HG03045 (cell line): ENCODE results near the gene POMT2.

ENCODE experiments used
- ATAC-seq: cut with Tn5 transposase; IDR thresholded peaks from one replicate; pipeline ENCODE4 v1.9.1; 2021; ENCODE audit warnings: mild to moderate bottlenecking, moderate library complexity; ENCODE audit not compliant: unreplicated experiment

Gene POMT2

DNA sequence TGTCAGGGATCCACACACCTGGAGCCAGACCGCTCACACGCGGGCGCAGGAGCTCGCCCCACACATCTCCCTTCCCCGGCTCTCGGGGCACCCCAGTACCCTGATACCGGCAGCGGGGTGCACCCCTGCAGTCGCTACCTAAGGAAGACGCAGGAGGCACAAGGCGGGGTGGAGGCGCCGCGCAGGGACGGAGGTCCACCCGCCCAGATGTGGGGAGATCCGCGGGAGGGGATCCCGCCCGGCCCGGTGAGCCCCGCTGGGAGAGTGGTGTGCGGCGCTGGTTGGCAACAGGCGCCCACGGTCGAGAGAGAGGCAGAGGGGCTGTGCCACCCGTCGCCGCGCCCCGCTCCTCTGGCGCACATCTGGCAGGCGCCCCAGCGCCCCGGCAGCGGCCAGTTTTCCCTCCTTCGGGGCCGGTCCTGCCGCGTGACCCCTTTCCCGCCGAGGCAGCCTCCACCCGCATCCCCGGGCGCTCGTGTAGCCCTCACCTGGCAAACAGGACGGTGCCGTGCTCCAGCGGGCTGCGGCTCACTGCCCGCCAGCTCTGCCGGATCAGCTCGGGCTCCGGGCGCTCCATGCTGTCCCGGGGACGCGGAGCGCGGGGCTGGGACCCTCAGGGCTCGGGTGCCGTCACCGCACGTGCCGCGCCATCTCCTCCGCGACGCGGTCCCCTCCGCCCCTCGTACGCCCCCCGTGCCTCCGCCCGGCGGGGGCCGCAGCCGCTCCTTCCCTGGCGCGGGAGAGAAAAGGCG, 50.1 kb downstream of the POMT2 start:
- ATAC-seq: no peak

DNA sequence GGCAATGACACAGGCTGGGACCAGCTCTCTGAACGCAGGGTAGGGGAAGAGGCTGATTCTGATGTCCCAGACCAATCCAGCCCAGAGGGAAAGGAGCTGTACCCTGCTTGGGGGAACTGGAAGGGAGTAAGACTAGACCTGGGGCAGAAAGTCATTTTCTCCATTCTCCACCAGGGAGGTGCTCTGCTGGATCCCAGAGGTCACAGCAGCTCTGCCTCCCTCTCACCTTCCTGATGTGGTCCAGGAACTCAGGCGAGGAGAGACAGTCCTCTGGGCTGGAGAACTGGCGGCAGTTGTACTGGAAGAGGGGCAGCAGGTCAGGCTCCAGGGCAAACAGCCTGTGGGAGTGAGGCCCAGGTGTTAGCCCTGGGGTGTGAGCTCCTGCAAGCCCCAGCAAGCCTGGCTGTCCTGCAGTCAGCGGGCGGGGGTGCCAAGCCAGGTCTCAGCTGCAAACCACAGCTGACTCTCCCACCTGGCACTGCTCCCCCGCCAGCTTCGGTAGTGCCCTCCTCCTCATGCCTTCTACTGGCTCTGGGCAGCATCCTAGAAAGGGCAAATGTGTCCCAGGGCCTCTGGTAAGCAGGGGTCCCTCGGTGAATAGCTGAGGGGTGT, 51.6 kb downstream of the POMT2 start:
- no peak for ATAC-seq

- ATAC-seq: no peak
These were observed 52.6 kb downstream of the POMT2 start for GRCh38 chr14:77267937-77268699.

DNA sequence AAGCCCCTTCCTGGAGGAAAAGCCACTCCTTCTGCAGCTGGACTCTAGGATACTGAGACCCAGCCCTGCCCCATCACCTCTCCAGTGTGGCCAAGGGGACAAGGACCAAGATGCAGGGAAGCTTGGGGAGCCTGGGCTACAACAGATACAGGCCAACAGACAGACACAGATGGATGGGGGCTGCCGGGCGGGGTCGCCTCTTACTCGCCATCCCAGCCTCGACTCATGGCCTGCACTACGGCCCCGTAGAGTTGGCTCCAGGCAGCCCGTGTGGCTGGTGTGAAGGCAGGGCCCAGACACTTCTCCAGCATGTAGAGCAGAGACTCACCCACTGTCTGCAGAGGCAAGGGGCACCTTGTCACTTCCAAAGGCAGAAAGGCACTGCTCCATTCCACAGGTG, 54.3 kb downstream of the POMT2 start:
- ATAC-seq: no peak

DNA sequence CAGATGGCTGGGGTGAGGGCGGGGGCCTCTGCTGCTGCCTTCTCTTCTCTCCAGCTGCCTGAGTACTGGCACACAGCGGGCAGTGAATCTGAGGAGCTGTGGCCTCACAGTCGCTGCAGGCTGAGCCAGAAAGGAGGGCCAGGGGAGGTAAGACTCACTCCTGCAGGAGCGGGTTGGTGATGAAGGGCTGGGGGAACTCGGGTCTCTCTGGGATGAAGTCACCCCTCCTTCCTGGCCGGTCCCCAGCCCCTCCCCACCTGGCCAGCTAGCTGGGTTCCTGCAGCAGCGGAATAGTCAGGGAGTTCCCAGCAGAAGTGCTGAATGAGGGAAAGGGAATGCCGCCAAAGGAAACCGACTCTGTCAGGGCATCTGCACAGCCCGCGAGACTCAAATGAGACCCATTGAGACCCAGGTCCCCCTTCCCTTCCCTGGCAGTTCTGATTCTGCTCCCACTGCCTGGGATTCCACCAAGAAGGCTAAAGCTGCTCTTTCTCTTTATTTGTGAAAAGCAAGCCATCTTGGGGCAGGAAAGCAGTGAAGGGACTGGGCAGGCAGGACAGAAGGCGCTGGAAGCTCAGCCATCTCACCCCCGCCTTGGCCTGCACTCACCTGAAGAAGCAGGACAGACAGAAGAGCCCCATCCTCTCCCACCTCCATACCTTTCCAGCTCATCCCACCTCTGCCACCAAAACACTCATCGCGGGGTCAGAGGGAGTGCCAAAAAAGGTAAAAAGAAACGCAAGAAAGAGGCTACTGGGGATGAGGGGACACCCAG, 54.9 kb downstream of the POMT2 start:
- ATAC-seq: no peak

DNA sequence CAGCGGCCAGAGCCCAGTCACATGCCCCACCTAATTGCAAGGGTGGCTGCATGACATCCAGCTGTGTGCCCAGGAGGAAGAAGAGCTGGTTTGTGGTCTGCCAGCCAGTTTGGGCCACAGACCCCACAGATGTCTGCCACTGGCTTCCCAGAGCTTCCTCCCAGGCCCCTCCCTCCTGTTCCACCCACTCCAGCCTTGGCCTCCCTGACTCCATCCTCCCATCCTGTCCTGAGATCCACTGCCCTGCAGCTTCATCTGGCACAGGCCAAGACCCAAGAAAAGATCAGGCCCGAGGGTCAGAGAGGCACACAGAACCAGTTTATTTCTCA, 55.5 kb downstream of the POMT2 start:
- no peak for ATAC-seq

DNA sequence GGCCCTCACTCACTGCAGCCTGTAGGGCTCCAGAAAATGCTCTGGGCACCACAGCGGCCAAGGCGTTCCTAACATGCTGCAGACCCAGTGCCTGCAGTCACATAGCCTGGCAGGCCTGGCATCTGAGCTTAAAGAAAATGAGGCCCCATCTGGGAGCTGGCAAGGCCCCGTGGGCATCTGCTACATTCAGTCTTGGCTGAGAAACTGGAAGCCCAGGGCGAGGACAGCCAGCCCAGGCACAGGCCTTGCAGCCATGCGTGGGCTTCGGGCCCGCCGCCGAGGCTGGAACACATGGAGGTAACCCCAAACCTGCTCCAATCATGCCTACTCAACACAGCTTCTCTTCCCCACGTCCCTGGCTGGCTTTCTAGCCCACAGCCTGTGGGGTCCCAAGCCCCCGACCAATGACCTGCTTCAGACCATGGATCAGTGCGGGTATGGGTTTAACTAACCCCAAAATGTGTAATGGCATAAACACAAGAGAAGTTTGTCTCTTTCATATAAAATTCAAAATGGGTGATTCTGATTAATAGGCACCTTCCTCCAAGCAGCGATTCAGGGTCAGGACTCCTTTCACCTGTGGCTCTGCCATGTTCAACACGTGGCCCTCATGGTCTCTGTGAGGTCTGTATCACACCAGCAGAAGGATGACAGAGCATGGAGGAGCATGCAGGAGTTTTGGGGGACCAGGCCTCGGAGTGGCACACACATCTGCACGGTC, 56.1 kb downstream of the POMT2 start:
- ATAC-seq: no peak

DNA sequence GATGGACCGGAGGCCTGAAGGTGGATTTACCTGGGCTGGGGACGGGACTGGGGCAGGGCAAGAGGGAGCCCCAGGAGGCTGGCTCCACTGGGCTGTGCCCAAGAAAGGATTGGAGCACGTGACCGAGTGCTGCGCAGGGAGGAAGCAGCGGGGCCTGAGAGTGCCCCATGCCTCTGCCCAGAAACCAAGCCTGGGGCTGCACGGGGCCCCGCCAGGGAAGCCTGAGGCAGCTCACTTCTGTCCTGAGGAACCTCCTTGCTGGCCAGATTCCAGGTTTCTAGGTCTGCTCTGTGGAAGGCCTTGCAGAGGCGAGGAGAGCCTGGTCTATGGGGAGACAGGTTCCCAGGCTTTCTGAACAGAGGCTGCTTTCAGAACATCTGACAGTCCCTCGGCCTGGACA, 60.1 kb downstream of the POMT2 start:
- no peak for ATAC-seq

DNA sequence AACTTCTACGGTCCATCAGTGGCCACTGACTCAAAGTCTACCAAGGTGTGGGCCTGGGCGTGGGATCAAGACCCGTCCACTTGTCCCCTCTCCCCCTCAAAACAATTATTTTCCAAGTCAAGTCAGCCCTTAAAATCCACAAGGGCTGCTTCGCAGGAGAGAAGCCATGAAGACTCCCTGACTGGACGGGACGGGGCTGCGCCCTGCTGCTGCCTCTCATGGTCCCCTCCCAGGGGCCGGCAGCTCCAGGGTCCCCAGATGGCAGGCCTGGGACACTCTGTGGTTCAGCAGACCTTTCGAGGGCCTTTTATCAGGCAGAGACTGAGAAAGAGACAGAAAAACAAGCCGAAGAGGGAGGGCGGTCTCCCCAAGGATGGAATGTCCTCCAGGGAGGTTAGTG, 60.5 kb downstream of the POMT2 start:
- no peak for ATAC-seq

DNA sequence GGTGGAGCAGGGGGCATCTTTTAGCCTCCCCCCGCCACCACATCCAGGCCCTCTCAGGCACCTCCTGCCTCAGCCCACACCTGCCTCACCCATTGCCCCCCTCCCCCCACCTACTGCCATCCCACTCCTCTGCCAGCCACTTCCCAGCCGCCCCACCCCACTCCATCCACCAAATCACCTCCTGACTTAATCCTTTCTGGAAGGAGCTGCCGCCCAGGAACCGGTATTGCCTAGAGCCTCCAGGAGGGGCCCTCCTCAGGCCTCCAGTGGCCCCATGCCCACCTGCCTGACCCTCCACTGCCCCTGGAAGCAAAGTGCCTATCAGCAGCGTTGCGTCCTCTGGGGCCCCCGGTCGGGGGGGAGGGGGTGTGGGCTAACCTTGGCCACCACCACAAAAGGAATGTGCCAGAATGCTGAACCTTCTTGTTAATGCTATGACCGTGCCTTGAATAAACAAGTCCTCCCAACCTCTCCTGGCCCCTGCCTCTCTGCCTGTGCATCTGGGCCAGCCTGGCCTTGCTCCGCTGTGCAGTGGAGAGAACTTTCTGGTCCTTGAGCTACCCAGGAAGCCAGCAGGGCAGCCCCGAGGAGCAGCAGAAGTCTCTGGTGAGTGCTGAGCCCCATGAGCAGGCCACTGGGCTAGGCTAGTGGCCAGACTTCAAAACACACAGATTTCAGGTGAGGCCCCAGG, 61.5 kb downstream of the POMT2 start:
- no peak for ATAC-seq

- ATAC-seq: no peak
These were observed 62.1 kb downstream of the POMT2 start for GRCh38 chr14:77258566-77258965.

GRCh38 chr14:77257700-77258099, 63.0 kb downstream of the POMT2 start:
- no peak for ATAC-seq

DNA sequence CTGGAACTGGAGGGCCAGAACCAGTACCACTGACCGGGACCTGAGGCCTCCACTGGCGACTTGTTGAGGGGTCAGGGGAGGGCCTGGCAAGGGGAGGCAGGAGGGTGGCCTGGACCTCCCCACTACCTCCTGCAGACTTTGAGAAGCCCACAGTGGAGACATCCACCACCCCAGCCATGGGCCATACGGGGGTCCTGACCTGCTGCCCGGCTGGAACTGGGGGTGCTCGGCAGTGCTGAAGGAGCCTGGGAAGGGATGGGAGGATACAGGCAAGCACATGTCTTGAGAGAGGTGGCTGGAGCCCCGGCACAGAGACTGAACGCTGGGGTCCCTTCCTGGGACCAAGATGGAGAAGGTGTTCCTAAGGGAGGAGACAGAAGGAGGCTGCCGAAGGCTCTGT, 64.0 kb downstream of the POMT2 start:
- no peak for ATAC-seq

DNA sequence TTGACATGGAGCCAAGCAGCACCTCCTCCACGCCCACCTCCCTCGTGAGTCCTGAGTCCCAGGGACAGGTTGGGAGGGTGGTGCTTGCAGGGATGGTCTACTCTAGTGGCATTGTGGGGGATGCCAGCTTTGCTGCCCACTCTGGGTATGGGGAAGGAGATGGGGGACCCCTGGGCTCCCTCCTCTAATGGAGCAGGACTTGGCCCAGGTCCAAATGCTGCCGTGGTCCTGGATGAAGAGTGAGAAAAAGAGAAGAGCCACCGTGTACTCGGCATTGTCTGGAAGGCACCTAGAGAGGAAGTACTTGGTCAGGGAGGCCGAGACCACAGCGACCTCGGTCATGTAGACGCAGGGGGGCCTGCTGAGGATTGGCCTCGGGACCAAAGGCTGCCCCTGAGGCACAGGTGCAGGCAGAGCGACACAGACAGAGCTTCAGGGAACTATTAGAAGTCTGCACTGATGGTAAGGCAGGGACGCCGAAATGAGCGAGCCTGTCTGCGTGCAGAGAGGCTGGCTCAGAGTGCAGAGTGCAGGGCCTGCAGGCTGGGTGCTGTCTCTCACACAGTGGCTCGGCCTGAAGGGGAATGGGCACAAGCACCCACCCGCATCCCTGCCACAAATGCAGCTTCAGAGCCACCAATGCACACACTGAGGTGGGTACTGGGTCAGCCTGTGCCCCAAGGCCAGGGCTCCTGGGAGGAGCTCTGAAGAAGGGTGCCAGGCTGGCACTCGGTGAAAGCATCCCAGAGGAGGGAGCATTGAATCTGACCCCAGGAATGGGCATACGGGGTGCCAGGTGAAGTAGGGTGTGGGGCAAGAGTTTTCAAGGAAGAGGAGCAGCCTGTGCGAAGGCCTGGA, 67.1 kb downstream of the POMT2 start:
- ATAC-seq: no peak

- ATAC-seq: no peak
These were observed 68.8 kb downstream of the POMT2 start for GRCh38 chr14:77251870-77252269.

DNA sequence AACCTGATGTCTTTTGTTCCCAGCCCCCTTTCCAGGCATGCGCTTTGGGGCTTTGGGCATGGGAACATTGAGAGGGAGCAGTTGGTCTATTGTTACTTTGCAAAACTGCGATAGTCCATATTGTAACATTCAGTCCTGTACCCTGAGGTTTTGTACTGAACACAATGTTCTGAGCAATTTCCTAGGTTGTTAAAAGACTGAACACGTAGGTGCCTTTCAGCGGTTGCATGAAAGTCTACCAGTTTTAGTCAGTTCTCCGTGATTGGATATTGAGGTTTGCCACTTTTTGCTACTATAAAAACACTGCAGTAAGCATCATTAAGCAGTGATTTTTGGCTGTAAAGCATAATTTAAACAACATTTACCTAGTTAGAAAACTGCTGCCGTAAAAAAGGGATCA, 69.8 kb downstream of the POMT2 start:
- no peak for ATAC-seq

- ATAC-seq: no peak
These were observed 71.4 kb downstream of the POMT2 start for GRCh38 chr14:77249286-77249685.

DNA sequence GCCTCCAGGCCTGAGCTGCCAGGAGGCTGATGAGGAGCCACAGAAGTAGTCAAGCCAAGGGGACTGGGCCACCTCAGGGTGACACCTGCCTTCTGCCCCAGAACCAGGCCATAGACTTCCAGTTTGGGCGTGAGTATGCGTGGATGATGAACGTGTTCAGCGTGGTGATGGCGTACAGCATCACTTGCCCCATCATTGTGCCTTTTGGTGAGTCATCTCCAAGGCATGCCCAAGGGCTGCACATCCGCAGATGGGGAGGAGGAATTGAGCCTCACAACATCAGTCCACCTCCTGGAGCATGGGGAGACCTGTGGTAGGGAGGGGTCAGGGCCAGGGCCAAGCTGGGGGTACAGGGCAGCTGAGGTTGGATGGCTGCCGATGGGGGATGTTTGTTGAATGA, 72.0 kb downstream of the POMT2 start:
- no peak for ATAC-seq

GRCh38 chr14:77246784-77247183, 73.9 kb downstream of the POMT2 start:
- no peak for ATAC-seq
